Endothelial cell (in vitro differentiated cells): ENCODE results near the gene PIN4. TPM values are rescaled to one million over a fixed set of nuclear protein-coding genes. Genes with fewer than 3 reads are reported as not detected.

Experiments used
- DNase-seq: peaks from one replicate; pipeline ENCODE4 v3.0.0; 2021; ENCODE audit warnings: low spot score
- H3K27ac Mint-ChIP-seq: one replicate; pipeline ENCODE4 v1.8.0; 2021; ENCODE audit warnings: mixed read lengths, inconsistent platforms; ENCODE audit not compliant: unreplicated experiment
- H3K27me3 Mint-ChIP-seq: one replicate; pipeline ENCODE4 v1.8.0; 2021; ENCODE audit warnings: mild to moderate bottlenecking, moderate library complexity, mixed read lengths, inconsistent platforms; ENCODE audit not compliant: unreplicated experiment
- H3K36me3 Mint-ChIP-seq: one replicate; pipeline ENCODE4 v1.8.0; 2021; ENCODE audit warnings: mild to moderate bottlenecking, low read depth, mixed read lengths, inconsistent platforms; ENCODE audit not compliant: unreplicated experiment
- H3K4me1 Mint-ChIP-seq: one replicate; pipeline ENCODE4 v1.8.0; 2021; ENCODE audit warnings: mild to moderate bottlenecking, mixed read lengths, inconsistent platforms; ENCODE audit not compliant: unreplicated experiment
- H3K4me3 Mint-ChIP-seq: one replicate; pipeline ENCODE4 v1.8.0; 2021; ENCODE audit warnings: mild to moderate bottlenecking, mixed read lengths, inconsistent platforms; ENCODE audit not compliant: unreplicated experiment
- H3K9me3 Mint-ChIP-seq: one replicate; pipeline ENCODE4 v1.8.0; 2021; ENCODE audit warnings: mixed read lengths, inconsistent platforms; ENCODE audit not compliant: unreplicated experiment
- total RNA-seq: library from RNA; stranded (reverse); fragmentation: NEBNext Ultra II Directional; extraction: Animal tissue kit (Norgen Biotek cat#: 25700); gene quantifications from one replicate; pipeline ENCODE4 v1.2.1, GENCODE V29; 2021; ENCODE audit not compliant: unreplicated experiment
- TF ChIP-seq, protein P1 (sequence below): fragments of 200-600 bp; sonication (generic); IDR thresholded peaks from one replicate; pipeline ENCODE4 v1.5.0; 2021; ENCODE audit warnings: antibody characterized with exemption; ENCODE audit not compliant: unreplicated experiment

Gene PIN4
- total RNA-seq, 1 donor from 2014 or later, result 9.3 TPM

- Mint-ChIP-seq H3K4me1 (peaks cover 9% of the 10 kb centered on the region), H3K27ac (no peak overlapping the region), H3K27me3 (peaks cover 2% of the 10 kb centered on the region), H3K36me3 (no peaks in the 10 kb centered on the region), H3K9me3 (no peaks in the 10 kb centered on the region), H3K4me3 (no peak overlapping the region)
- TF ChIP-seq, protein P1, sequence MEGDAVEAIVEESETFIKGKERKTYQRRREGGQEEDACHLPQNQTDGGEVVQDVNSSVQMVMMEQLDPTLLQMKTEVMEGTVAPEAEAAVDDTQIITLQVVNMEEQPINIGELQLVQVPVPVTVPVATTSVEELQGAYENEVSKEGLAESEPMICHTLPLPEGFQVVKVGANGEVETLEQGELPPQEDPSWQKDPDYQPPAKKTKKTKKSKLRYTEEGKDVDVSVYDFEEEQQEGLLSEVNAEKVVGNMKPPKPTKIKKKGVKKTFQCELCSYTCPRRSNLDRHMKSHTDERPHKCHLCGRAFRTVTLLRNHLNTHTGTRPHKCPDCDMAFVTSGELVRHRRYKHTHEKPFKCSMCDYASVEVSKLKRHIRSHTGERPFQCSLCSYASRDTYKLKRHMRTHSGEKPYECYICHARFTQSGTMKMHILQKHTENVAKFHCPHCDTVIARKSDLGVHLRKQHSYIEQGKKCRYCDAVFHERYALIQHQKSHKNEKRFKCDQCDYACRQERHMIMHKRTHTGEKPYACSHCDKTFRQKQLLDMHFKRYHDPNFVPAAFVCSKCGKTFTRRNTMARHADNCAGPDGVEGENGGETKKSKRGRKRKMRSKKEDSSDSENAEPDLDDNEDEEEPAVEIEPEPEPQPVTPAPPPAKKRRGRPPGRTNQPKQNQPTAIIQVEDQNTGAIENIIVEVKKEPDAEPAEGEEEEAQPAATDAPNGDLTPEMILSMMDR, result no peak
- no peak for DNase-seq
Observed at GRCh38 chrX:72247206-72247942, 65.8 kb downstream of the PIN4 start.

Other genes with a start within 250 kb of the PIN4 start
- 8.5 TPM for gene RTL5, start 49.8 kb upstream of the PIN4 start, total RNA-seq
- 1.7 TPM for gene ERCC6L, start 57.3 kb downstream of the PIN4 start, total RNA-seq
- gene RPS4X, start 95.5 kb downstream of the PIN4 start, total RNA-seq, result 975 TPM
- 3.2 TPM for gene CITED1, start 124.2 kb downstream of the PIN4 start, total RNA-seq